Neural progenitor cell (in vitro differentiated cells): ENCODE measurements around the gene PRKCI. TPM values are rescaled to one million over a fixed set of nuclear protein-coding genes. Genes with fewer than 3 reads are reported as not detected.
"Not testable (repeated sequence)": the region's sequence is repeated elsewhere in the genome, so short reads cannot be mapped to it uniquely, and the experiment has no call there.

Source experiments
- DNase-seq: peaks from one replicate; pipeline ENCODE4 v3.0.0-alpha.2; 2016; ENCODE audit warnings: low spot score
- H2AFZ ChIP-seq: fragments of 200-600 bp; sonication (generic); replicated peaks from 2 replicates; pipeline ENCODE4 v1.6.1; 2016; ENCODE audit warnings: antibody characterized with exemption
- H3F3A ChIP-seq: fragments of 200-600 bp; sonication (generic); 2 replicates; pipeline ENCODE4 v1.6.1; 2016; ENCODE audit warnings: antibody characterized with exemption, low read depth
- H3K27ac ChIP-seq: fragments of 200-600 bp; sonication (generic); 2 replicates; pipeline ENCODE4 v1.5.1; 2016; ENCODE audit warnings: mild to moderate bottlenecking
- H3K27me3 ChIP-seq: fragments of 200-600 bp; sonication (generic); 2 replicates; pipeline ENCODE4 v1.6.1; 2016; ENCODE audit warnings: mild to moderate bottlenecking, moderate library complexity
- H3K36me3 ChIP-seq: fragments of 200-600 bp; sonication (generic); 2 replicates; pipeline ENCODE4 v1.5.1; 2016
- H3K4me1 ChIP-seq: fragments of 200-600 bp; sonication (generic); 2 replicates; pipeline ENCODE4 v1.6.1; 2016; ENCODE audit warnings: mixed run types
- H3K4me2 ChIP-seq: fragments of 200-600 bp; sonication (generic); 2 replicates; pipeline ENCODE4 v1.6.1; 2016
- H3K4me3 ChIP-seq: fragments of 200-600 bp; sonication (generic); 2 replicates; pipeline ENCODE4 v1.5.1; 2016
- H3K79me2 ChIP-seq: fragments of 200-600 bp; sonication (generic); 2 replicates; pipeline ENCODE4 v1.6.1; 2016; ENCODE audit warnings: low read depth
- H3K9ac ChIP-seq: fragments of 200-600 bp; sonication (generic); 2 replicates; pipeline ENCODE4 v1.6.1; 2016
- H3K9me3 ChIP-seq: fragments of 200-600 bp; sonication (generic); 2 replicates; pipeline ENCODE4 v1.5.1; 2016; ENCODE audit warnings: low read depth
- H4K20me1 ChIP-seq: fragments of 200-600 bp; sonication (generic); 2 replicates; pipeline ENCODE4 v1.6.1; 2016; ENCODE audit warnings: low read depth
- H3K27ac Mint-ChIP-seq: 3 replicates; pipeline ENCODE4 v1.8.0; 2021; ENCODE audit warnings: mixed read lengths
- H3K27me3 Mint-ChIP-seq: 2 replicates; pipeline ENCODE4 v1.8.0; 2022; ENCODE audit warnings: low read depth, mild to moderate bottlenecking, inconsistent platforms, moderate library complexity, mixed read lengths; ENCODE audit not compliant: insufficient read depth
- H3K36me3 Mint-ChIP-seq: 3 replicates; pipeline ENCODE4 v1.8.0; 2021; ENCODE audit warnings: mixed read lengths
- H3K4me1 Mint-ChIP-seq: 3 replicates; pipeline ENCODE4 v1.8.0; 2021; ENCODE audit warnings: mixed read lengths
- H3K4me3 Mint-ChIP-seq: 3 replicates; pipeline ENCODE4 v1.8.0; 2021; ENCODE audit warnings: mild to moderate bottlenecking, moderate library complexity, mixed read lengths
- H3K9me3 Mint-ChIP-seq: 3 replicates; pipeline ENCODE4 v1.8.0; 2020; ENCODE audit warnings: mixed read lengths
- CTCF ChIP-seq: fragments of 200-600 bp; sonication (generic); IDR thresholded peaks from 2 replicates; pipeline ENCODE4 v1.5.1; 2017; ENCODE audit warnings: antibody characterized with exemption, mild to moderate bottlenecking
- EZH2 ChIP-seq: fragments of 200-600 bp; sonication (generic); IDR thresholded peaks from 2 replicates; pipeline ENCODE4 v1.6.1; 2017; ENCODE audit warnings: antibody characterized with exemption, mild to moderate bottlenecking, moderate library complexity
- EZH2phosphoT487 ChIP-seq: fragments of 200-600 bp; sonication (generic); IDR thresholded peaks from 2 replicates; pipeline ENCODE4 v1.6.1; 2017; ENCODE audit warnings: antibody characterized with exemption
- total RNA-seq: library from RNA; depleted of rRNA; stranded (reverse); fragments of >200 nt; gene quantifications from 2 replicates; pipeline ENCODE4 v1.2.3, GENCODE V29; 2015; ENCODE audit warnings: low replicate concordance

The PRKCI gene
- total RNA-seq, 1 donor from 2014 or later: 87.8 TPM

DNA sequence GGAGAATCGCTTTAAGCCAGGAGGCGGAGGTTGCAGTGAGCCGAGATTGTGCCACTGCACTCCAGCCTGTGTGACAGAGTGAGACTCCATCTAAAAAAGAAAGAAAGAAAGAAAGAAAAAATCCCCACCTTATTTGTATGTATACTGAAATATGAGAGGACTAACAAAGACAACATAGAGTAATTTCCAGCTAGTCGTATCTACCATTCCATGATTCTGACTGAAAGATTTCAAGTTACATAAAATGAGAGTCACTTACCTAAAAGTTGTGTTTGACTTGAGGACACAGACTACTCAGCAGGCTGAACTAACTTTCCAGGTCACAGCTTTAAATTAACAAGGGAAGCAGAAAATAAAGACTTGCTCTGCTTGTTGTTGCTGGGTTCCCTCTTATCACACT, 18.8 kb upstream of the PRKCI start:
- H3F3A ChIP-seq: no peaks in the 10 kb centered on the region
- TF ChIP-seq EZH2: no peak
- TF ChIP-seq CTCF: no peak
- no peak for TF ChIP-seq EZH2phosphoT487
- H3K79me2 ChIP-seq: no peaks in the 10 kb centered on the region
- H3K9ac ChIP-seq: no peak overlapping the region
- H3K4me3 ChIP-seq: no peak overlapping the region
- no peaks in the 10 kb centered on the region for H3K27me3 Mint-ChIP-seq
- H3K27me3 ChIP-seq: no peaks in the 10 kb centered on the region
- no peak overlapping the region for H3K27ac ChIP-seq
- peaks cover 10% of the 10 kb centered on the region for H3K4me1 Mint-ChIP-seq
- H3K27ac Mint-ChIP-seq: no peak overlapping the region
- H3K9me3 ChIP-seq: no peaks in the 10 kb centered on the region
- H2AFZ ChIP-seq: no peak overlapping the region
- H3K9me3 Mint-ChIP-seq: no peaks in the 10 kb centered on the region
- peak overlapping the region; percentile 6 for H3K4me2 ChIP-seq
- H3K4me3 Mint-ChIP-seq: no peak overlapping the region
- H4K20me1 ChIP-seq: no peaks in the 10 kb centered on the region
- no peaks in the 10 kb centered on the region for H3K36me3 ChIP-seq
- H3K36me3 Mint-ChIP-seq: no peaks in the 10 kb centered on the region
- DNase-seq: no peak
- H3K4me1 ChIP-seq: peaks cover 8% of the 10 kb centered on the region

- peaks cover 8% of the 10 kb centered on the region for H3K4me1 ChIP-seq
- no peak overlapping the region for H3K4me3 ChIP-seq
- H3K9me3 ChIP-seq: no peaks in the 10 kb centered on the region
- no peaks in the 10 kb centered on the region for H3K27me3 Mint-ChIP-seq
- H4K20me1 ChIP-seq: no peaks in the 10 kb centered on the region
- no peaks in the 10 kb centered on the region for H3K36me3 Mint-ChIP-seq
- no peak overlapping the region for H3K27ac ChIP-seq
- H2AFZ ChIP-seq: no peak overlapping the region
- no peaks in the 10 kb centered on the region for H3K9me3 Mint-ChIP-seq
- H3K27ac Mint-ChIP-seq: no peak overlapping the region
- peak overlapping the region; percentile 6 for H3K4me2 ChIP-seq
- no peaks in the 10 kb centered on the region for H3K27me3 ChIP-seq
- no peak overlapping the region for H3K4me3 Mint-ChIP-seq
- H3F3A ChIP-seq: no peaks in the 10 kb centered on the region
- TF ChIP-seq EZH2phosphoT487 (no peak), CTCF (no peak), EZH2 (no peak)
- DNase-seq: no peak
- H3K36me3 ChIP-seq: no peaks in the 10 kb centered on the region
- H3K79me2 ChIP-seq: no peaks in the 10 kb centered on the region
- H3K4me1 Mint-ChIP-seq: peaks cover 10% of the 10 kb centered on the region
- H3K9ac ChIP-seq: no peak overlapping the region
Observed at GRCh38 chr3:170204023-170204472, 18.2 kb upstream of the PRKCI start.

DNA sequence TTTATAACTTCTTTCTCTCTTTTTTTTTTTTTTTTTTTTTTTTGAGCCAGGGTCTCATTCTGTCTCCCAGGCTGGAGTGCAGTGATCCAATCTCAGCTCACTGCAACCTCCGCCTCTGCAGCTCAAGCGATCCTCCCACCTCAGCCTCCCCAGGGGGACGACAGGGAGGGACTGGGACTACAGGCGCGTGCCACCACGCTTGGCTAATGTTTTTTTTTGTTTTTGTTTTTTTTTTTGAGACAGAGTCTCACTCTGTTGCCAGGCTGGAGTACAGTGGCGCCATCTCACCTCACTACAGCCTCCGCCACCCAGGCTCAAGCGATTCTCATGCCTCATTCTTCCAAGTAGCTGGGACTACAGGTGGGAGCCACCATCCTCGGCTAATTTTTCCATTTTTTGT, 17.7 kb upstream of the PRKCI start:
- H3K27ac Mint-ChIP-seq: no peak overlapping the region
- H3K4me3 Mint-ChIP-seq: no peak overlapping the region
- DNase-seq: no peak
- no peak overlapping the region for H3K9ac ChIP-seq
- no peaks in the 10 kb centered on the region for H4K20me1 ChIP-seq
- H2AFZ ChIP-seq: no peak overlapping the region
- no peaks in the 10 kb centered on the region for H3K9me3 ChIP-seq
- no peaks in the 10 kb centered on the region for H3K36me3 ChIP-seq
- no peaks in the 10 kb centered on the region for H3K79me2 ChIP-seq
- H3K4me1 ChIP-seq: peaks cover 8% of the 10 kb centered on the region
- H3K27ac ChIP-seq: no peak overlapping the region
- H3K4me1 Mint-ChIP-seq: peaks cover 10% of the 10 kb centered on the region
- H3F3A ChIP-seq: no peaks in the 10 kb centered on the region
- H3K4me2 ChIP-seq: no peak overlapping the region
- no peak overlapping the region for H3K4me3 ChIP-seq
- H3K27me3 ChIP-seq: no peaks in the 10 kb centered on the region
- H3K27me3 Mint-ChIP-seq: no peaks in the 10 kb centered on the region
- H3K9me3 Mint-ChIP-seq: no peaks in the 10 kb centered on the region
- H3K36me3 Mint-ChIP-seq: no peaks in the 10 kb centered on the region
- TF ChIP-seq EZH2phosphoT487: no peak
- no peak for TF ChIP-seq EZH2

GRCh38 chr3:170205302-170205701, 16.9 kb upstream of the PRKCI start:
- Histone ChIP-seq H3K4me3 (no peak overlapping the region), H3K27me3 (no peaks in the 10 kb centered on the region), H3K9me3 (no peaks in the 10 kb centered on the region), H3K4me2 (no peak overlapping the region), H4K20me1 (no peaks in the 10 kb centered on the region), H2AFZ (no peak overlapping the region), H3K36me3 (no peaks in the 10 kb centered on the region), H3K79me2 (no peaks in the 10 kb centered on the region), H3K4me1 (peaks cover 8% of the 10 kb centered on the region), H3F3A (no peaks in the 10 kb centered on the region), H3K9ac (no peak overlapping the region), H3K27ac (no peak overlapping the region)
- H3K36me3 Mint-ChIP-seq: no peaks in the 10 kb centered on the region
- H3K27ac Mint-ChIP-seq: no peak overlapping the region
- H3K27me3 Mint-ChIP-seq: no peaks in the 10 kb centered on the region
- H3K4me3 Mint-ChIP-seq: no peak overlapping the region
- peaks cover 10% of the 10 kb centered on the region for H3K4me1 Mint-ChIP-seq
- TF ChIP-seq EZH2phosphoT487: no peak
- no peak for TF ChIP-seq EZH2
- TF ChIP-seq CTCF: no peak
- DNase-seq: no peak
- H3K9me3 Mint-ChIP-seq: peaks cover 3% of the 10 kb centered on the region

- not testable (repeated sequence) for H3K4me2 ChIP-seq, DNase-seq, H3K79me2 ChIP-seq, H3K4me1 Mint-ChIP-seq, H3F3A ChIP-seq, H4K20me1 ChIP-seq, H3K4me1 ChIP-seq, H3K36me3 Mint-ChIP-seq, H3K27ac Mint-ChIP-seq, H3K27me3 Mint-ChIP-seq, H3K27ac ChIP-seq, H3K36me3 ChIP-seq, H3K4me3 Mint-ChIP-seq, H3K9me3 Mint-ChIP-seq, H3K9ac ChIP-seq, H3K27me3 ChIP-seq, H3K9me3 ChIP-seq, H2AFZ ChIP-seq, H3K4me3 ChIP-seq
Observed at GRCh38 chr3:170206164-170206762, 16.0 kb upstream of the PRKCI start.
